T-helper 2 cell treated with Interferon-gamma antibody and Interleukin-4, amounts not matched to agents 5 μg/mL and 100 μg/mL, for 36 hours (primary cell): ENCODE data around the gene TBC1D16.

Experiments used
- DNase-seq: peaks from one replicate; pipeline ENCODE4 v3.0.0; 2021; ENCODE audit warnings: low spot score
- H3K27ac Mint-ChIP-seq: one replicate; pipeline ENCODE4 v1.8.0; 2021; ENCODE audit warnings: mild to moderate bottlenecking, mixed read lengths
- H3K27me3 Mint-ChIP-seq: one replicate; pipeline ENCODE4 v1.8.0; 2021; ENCODE audit warnings: low read depth, mixed read lengths
- H3K36me3 Mint-ChIP-seq: one replicate; pipeline ENCODE4 v1.8.0; 2021; ENCODE audit warnings: low read depth, mixed read lengths
- H3K4me1 Mint-ChIP-seq: one replicate; pipeline ENCODE4 v1.8.0; 2021; ENCODE audit warnings: low read depth, mixed read lengths
- H3K4me3 Mint-ChIP-seq: one replicate; pipeline ENCODE4 v1.8.0; 2022; ENCODE audit warnings: mild to moderate bottlenecking, moderate library complexity, mixed read lengths
- H3K9me3 Mint-ChIP-seq: one replicate; pipeline ENCODE4 v1.8.0; 2021; ENCODE audit warnings: mixed read lengths

TBC1D16 gene

GRCh38 chr17:79915850-79916430 is 119.7 kb downstream of the TBC1D16 start:
- no peaks in the 10 kb centered on the region for H3K9me3 Mint-ChIP-seq
- H3K27ac Mint-ChIP-seq = no peak overlapping the region
- H3K4me1 Mint-ChIP-seq = no peaks in the 10 kb centered on the region
- no peak for DNase-seq
- no peak overlapping the region for H3K4me3 Mint-ChIP-seq
- H3K36me3 Mint-ChIP-seq = no peaks in the 10 kb centered on the region
- no peaks in the 10 kb centered on the region for H3K27me3 Mint-ChIP-seq

GRCh38 chr17:79914813-79915740 is 120.6 kb downstream of the TBC1D16 start:
- Mint-ChIP-seq H3K4me1 (no peaks in the 10 kb centered on the region), H3K4me3 (no peak overlapping the region)
- no peak for DNase-seq

GRCh38 chr17:79913896-79914812 is 121.5 kb downstream of the TBC1D16 start:
- no peaks in the 10 kb centered on the region for H3K9me3 Mint-ChIP-seq
- no peak overlapping the region for H3K4me3 Mint-ChIP-seq
- H3K36me3 Mint-ChIP-seq = no peaks in the 10 kb centered on the region
- DNase-seq = no peak
- H3K27me3 Mint-ChIP-seq = no peaks in the 10 kb centered on the region
- H3K4me1 Mint-ChIP-seq = no peaks in the 10 kb centered on the region
- H3K27ac Mint-ChIP-seq = no peak overlapping the region

More at GRCh38 chr17:79914813-79915740, 120.6 kb downstream of the TBC1D16 start:
- H3K27ac Mint-ChIP-seq = no peak overlapping the region
- H3K9me3 Mint-ChIP-seq = no peaks in the 10 kb centered on the region
- H3K27me3 Mint-ChIP-seq = no peaks in the 10 kb centered on the region
- H3K36me3 Mint-ChIP-seq = no peaks in the 10 kb centered on the region

- Mint-ChIP-seq H3K27ac (no peak overlapping the region), H3K27me3 (no peaks in the 10 kb centered on the region), H3K4me1 (no peaks in the 10 kb centered on the region), H3K4me3 (no peak overlapping the region), H3K9me3 (no peaks in the 10 kb centered on the region), H3K36me3 (no peaks in the 10 kb centered on the region)
- no peak for DNase-seq
Observed at GRCh38 chr17:79913451-79913850, 122.2 kb downstream of the TBC1D16 start.

GRCh38 chr17:79912552-79913330 is 122.9 kb downstream of the TBC1D16 start:
- Mint-ChIP-seq H3K36me3 (no peaks in the 10 kb centered on the region), H3K9me3 (no peaks in the 10 kb centered on the region), H3K27me3 (no peaks in the 10 kb centered on the region), H3K4me1 (no peaks in the 10 kb centered on the region), H3K27ac (no peak overlapping the region), H3K4me3 (no peak overlapping the region)
- no peak for DNase-seq

GRCh38 chr17:79911430-79912399 is 124.0 kb downstream of the TBC1D16 start:
- no peak overlapping the region for H3K4me3 Mint-ChIP-seq
- DNase-seq = no peak
- H3K9me3 Mint-ChIP-seq = no peaks in the 10 kb centered on the region
- no peaks in the 10 kb centered on the region for H3K27me3 Mint-ChIP-seq
- H3K4me1 Mint-ChIP-seq = no peaks in the 10 kb centered on the region
- no peak overlapping the region for H3K27ac Mint-ChIP-seq
- no peaks in the 10 kb centered on the region for H3K36me3 Mint-ChIP-seq

- Mint-ChIP-seq H3K4me1 (no peaks in the 10 kb centered on the region), H3K27me3 (no peaks in the 10 kb centered on the region), H3K4me3 (no peak overlapping the region), H3K27ac (no peak overlapping the region), H3K36me3 (no peaks in the 10 kb centered on the region), H3K9me3 (no peaks in the 10 kb centered on the region)
- DNase-seq = no peak
Observed at GRCh38 chr17:79910985-79911361, 124.7 kb downstream of the TBC1D16 start.

GRCh38 chr17:79909121-79909520 is 126.6 kb downstream of the TBC1D16 start:
- H3K27ac Mint-ChIP-seq = no peak overlapping the region
- no peak for DNase-seq
- no peak overlapping the region for H3K4me3 Mint-ChIP-seq

GRCh38 chr17:79907850-79908249 is 127.8 kb downstream of the TBC1D16 start:
- Mint-ChIP-seq H3K27me3 (no peaks in the 10 kb centered on the region), H3K27ac (no peak overlapping the region), H3K36me3 (no peaks in the 10 kb centered on the region), H3K4me3 (no peak overlapping the region), H3K4me1 (no peaks in the 10 kb centered on the region), H3K9me3 (no peaks in the 10 kb centered on the region)
- no peak for DNase-seq

More at GRCh38 chr17:79909121-79909520, 126.6 kb downstream of the TBC1D16 start:
- no peaks in the 10 kb centered on the region for H3K27me3 Mint-ChIP-seq
- H3K9me3 Mint-ChIP-seq = no peaks in the 10 kb centered on the region
- H3K4me1 Mint-ChIP-seq = no peaks in the 10 kb centered on the region
- no peaks in the 10 kb centered on the region for H3K36me3 Mint-ChIP-seq

- DNase-seq = no peak
- no peak overlapping the region for H3K4me3 Mint-ChIP-seq
- no peaks in the 10 kb centered on the region for H3K36me3 Mint-ChIP-seq
- H3K4me1 Mint-ChIP-seq = no peaks in the 10 kb centered on the region
- H3K27ac Mint-ChIP-seq = no peak overlapping the region
- H3K27me3 Mint-ChIP-seq = no peaks in the 10 kb centered on the region
- no peaks in the 10 kb centered on the region for H3K9me3 Mint-ChIP-seq
Observed at GRCh38 chr17:79907217-79907715, 128.4 kb downstream of the TBC1D16 start.

GRCh38 chr17:79905832-79906231 is 129.8 kb downstream of the TBC1D16 start:
- Mint-ChIP-seq H3K27me3 (no peaks in the 10 kb centered on the region), H3K4me1 (no peaks in the 10 kb centered on the region), H3K36me3 (no peaks in the 10 kb centered on the region), H3K9me3 (no peaks in the 10 kb centered on the region), H3K4me3 (no peak overlapping the region), H3K27ac (no peak overlapping the region)
- no peak for DNase-seq

GRCh38 chr17:79904865-79905264 is 130.8 kb downstream of the TBC1D16 start:
- DNase-seq = no peak
- H3K27me3 Mint-ChIP-seq = no peaks in the 10 kb centered on the region
- H3K4me3 Mint-ChIP-seq = no peak overlapping the region
- H3K4me1 Mint-ChIP-seq = no peaks in the 10 kb centered on the region
- H3K9me3 Mint-ChIP-seq = no peaks in the 10 kb centered on the region
- H3K27ac Mint-ChIP-seq = no peak overlapping the region
- no peaks in the 10 kb centered on the region for H3K36me3 Mint-ChIP-seq
